Muscle of arm (tissue), 12 donors: ENCODE measurements around the gene BRSK1. TPM values are rescaled to one million over a fixed set of nuclear protein-coding genes. Genes with fewer than 3 reads are reported as not detected.

ENCODE experiments used
- DNase-seq: peaks from one replicate; pipeline ENCODE4 v3.0.0-alpha.2; 2013
- polyA plus RNA-seq, 12 donors: library from polyadenylated mRNA; unstranded; fragments of 120-200 nt; gene quantifications; one replicate each; pipeline ENCODE4 v1.2.1, GENCODE V29; 2013; ENCODE audit not compliant: insufficient read length in 12 of 12

The BRSK1 gene
- polyA plus RNA-seq, 12 donors: 5.9 to 24.6 (median 6.9) TPM; not detected in 1

GRCh38 chr19:55348317-55349034 is 64.7 kb downstream of the BRSK1 start:
- DNase-seq: no peak

GRCh38 chr19:55350620-55351315 is 67.0 kb downstream of the BRSK1 start:
- DNase-seq: no peak

GRCh38 chr19:55352040-55352439 is 68.2 kb downstream of the BRSK1 start:
- no peak for DNase-seq

GRCh38 chr19:55352549-55353145 is 68.8 kb downstream of the BRSK1 start:
- DNase-seq: no peak

GRCh38 chr19:55353356-55353802 is 69.6 kb downstream of the BRSK1 start:
- DNase-seq: no peak

- no peak for DNase-seq
Measured at GRCh38 chr19:55353803-55354697, 70.3 kb downstream of the BRSK1 start.

GRCh38 chr19:55354698-55355212 is 71.0 kb downstream of the BRSK1 start, which contains the start of gene COX6B2:
COX6B2 (minus strand) TSS chr19:55354719; CDS start chr19:55354521, 198 bp downstream.
- no peak for DNase-seq

GRCh38 chr19:55355213-55355821 is 71.5 kb downstream of the BRSK1 start:
- no peak for DNase-seq

- DNase-seq: no peak
Measured at GRCh38 chr19:55358493-55358892, 74.7 kb downstream of the BRSK1 start.

GRCh38 chr19:55358943-55359908 is 75.4 kb downstream of the BRSK1 start:
- DNase-seq: no peak

GRCh38 chr19:55360902-55361301 is 77.1 kb downstream of the BRSK1 start:
- DNase-seq: no peak

Other genes starting within 250 kb of the BRSK1 start
- gene GP6, start 245.7 kb upstream of the BRSK1 start, polyA plus RNA-seq: under 1 TPM in 10 of 12 donors, not detected in 2; 0.08 to 0.58 (median 0.23) TPM
- 10 to 100 TPM in 9 of 12 donors, 1 to 10 TPM in 2, not detected in 1; 7.6 to 22.8 (median 13.4) TPM for gene RDH13, start 220.8 kb upstream of the BRSK1 start, polyA plus RNA-seq
- gene EPS8L1, start 208.1 kb upstream of the BRSK1 start, polyA plus RNA-seq: 10 to 100 TPM in 3 of 12 donors, 1 to 10 TPM in 8, not detected in 1; 1.5 to 26.7 (median 4.4) TPM
- gene PPP1R12C, start 166.4 kb upstream of the BRSK1 start, polyA plus RNA-seq: 100 to 1,000 TPM in 1 of 12 donors, 10 to 100 TPM in 10, not detected in 1; 47.8 to 125 (median 69.4) TPM
- 100 to 1,000 TPM in 11 of 12 donors, not detected in 1; 436 to 957 (median 725) TPM for gene TNNT1, start 134.8 kb upstream of the BRSK1 start, polyA plus RNA-seq
- gene TNNI3, start 126.3 kb upstream of the BRSK1 start, polyA plus RNA-seq: 1 to 10 TPM in 10 of 12 donors, not detected in 2; 1.5 to 3.8 (median 2.3) TPM
- 1 to 10 TPM in 3 of 12 donors, under 1 TPM in 7, not detected in 2; 0.45 to 1.7 (median 0.66) TPM for gene DNAAF3, start 117.4 kb upstream of the BRSK1 start, polyA plus RNA-seq
- gene SYT5, start 103.7 kb upstream of the BRSK1 start, polyA plus RNA-seq: 1 to 10 TPM in 1 of 12 donors, under 1 TPM in 4, not detected in 7; 0.08 to 4.0 (median 0.29) TPM
- gene PTPRH, start 74.5 kb upstream of the BRSK1 start, polyA plus RNA-seq: 1 to 10 TPM in 1 of 12 donors, under 1 TPM in 9, not detected in 2; 0.05 to 4.1 (median 0.22) TPM
- gene TMEM86B, start 55.2 kb upstream of the BRSK1 start, polyA plus RNA-seq: 1 to 10 TPM in 11 of 12 donors, not detected in 1; 1.3 to 8.3 (median 2.6) TPM
- gene PPP6R1, start 25.0 kb upstream of the BRSK1 start, polyA plus RNA-seq: 10 to 100 TPM in 11 of 12 donors, not detected in 1; 21.5 to 45.8 (median 26.3) TPM
- gene HSPBP1, start 3.9 kb upstream of the BRSK1 start, polyA plus RNA-seq: 10 to 100 TPM in 11 of 12 donors, not detected in 1; 13.9 to 50.2 (median 19.1) TPM
- 1 to 10 TPM in 2 of 12 donors, under 1 TPM in 8, not detected in 2; 0.40 to 1.1 (median 0.71) TPM for gene TMEM150B, start 41.3 kb downstream of the BRSK1 start, polyA plus RNA-seq
- 10 to 100 TPM in 11 of 12 donors, not detected in 1; 11.9 to 59.4 (median 19.7) TPM for gene KMT5C, start 55.9 kb downstream of the BRSK1 start, polyA plus RNA-seq
- 10 to 100 TPM in 1 of 12 donors, 1 to 10 TPM in 1, under 1 TPM in 4, not detected in 6; 0.07 to 18.3 (median 0.50) TPM for gene COX6B2, start 70.7 kb downstream of the BRSK1 start, polyA plus RNA-seq
- under 1 TPM in 1 of 12 donors, not detected in 11; 0.07 TPM for gene GARIN5B, start 79.3 kb downstream of the BRSK1 start, polyA plus RNA-seq
- under 1 TPM in 10 of 12 donors, not detected in 2; 0.14 to 0.53 (median 0.30) TPM for gene IL11, start 86.5 kb downstream of the BRSK1 start, polyA plus RNA-seq
- gene TMEM190, start 92.8 kb downstream of the BRSK1 start, polyA plus RNA-seq: under 1 TPM in 1 of 12 donors, not detected in 11; 0.58 TPM
- gene TMEM238, start 100.3 kb downstream of the BRSK1 start, polyA plus RNA-seq: under 1 TPM in 3 of 12 donors, not detected in 9; 0.22 to 0.55 (median 0.35) TPM
- 1,000 to 10,000 TPM in 10 of 12 donors, 100 to 1,000 TPM in 1, not detected in 1; 796 to 2,808 (median 1,427) TPM for gene RPL28, start 101.9 kb downstream of the BRSK1 start, polyA plus RNA-seq
- 100 to 1,000 TPM in 1 of 12 donors, 10 to 100 TPM in 10, not detected in 1; 19.2 to 108 (median 30.4) TPM for gene UBE2S, start 123.8 kb downstream of the BRSK1 start, polyA plus RNA-seq
- gene SHISA7, start 159.3 kb downstream of the BRSK1 start, polyA plus RNA-seq: 1 to 10 TPM in 1 of 12 donors, under 1 TPM in 9, not detected in 2; 0.07 to 1.1 (median 0.17) TPM
- 10 to 100 TPM in 11 of 12 donors, not detected in 1; 24.3 to 68.0 (median 27.9) TPM for gene ISOC2, start 177.6 kb downstream of the BRSK1 start, polyA plus RNA-seq
- gene C19orf85, start 180.8 kb downstream of the BRSK1 start, polyA plus RNA-seq: not detected
- 10 to 100 TPM in 1 of 12 donors, 1 to 10 TPM in 10, not detected in 1; 1.5 to 11.6 (median 2.4) TPM for gene ZNF628, start 192.6 kb downstream of the BRSK1 start, polyA plus RNA-seq
- 100 to 1,000 TPM in 1 of 12 donors, 10 to 100 TPM in 11; 15.8 to 381 (median 24.4) TPM for gene NAT14, start 201.2 kb downstream of the BRSK1 start, polyA plus RNA-seq
- gene SSC5D, start 204.4 kb downstream of the BRSK1 start, polyA plus RNA-seq: 10 to 100 TPM in 11 of 12 donors, not detected in 1; 12.2 to 37.5 (median 19.3) TPM